SK-N-SH (cell line): ENCODE measurements around the gene FAM76B. TPM values are rescaled to one million over a fixed set of nuclear protein-coding genes. Genes with fewer than 3 reads are reported as not detected.

ENCODE experiments used
- CTCF ChIA-PET: fragments of 300-600, 350-600 bp; formaldehyde crosslinking; extraction: SDS; loops from one replicate; lab custom pipeline; 2021; lab: Yijun Ruan, JAX
- POLR2A ChIA-PET: fragments of 350-600 bp; sonication (Branson Sonifier 250); formaldehyde crosslinking; extraction: SDS; loops from one replicate; lab custom pipeline; 2020; ENCODE audit warnings: antibody characterized with exemption, inconsistent platforms; lab: Yijun Ruan, JAX
- DNase-seq: peaks from one replicate; pipeline ENCODE4 v3.0.0; 2012
- H2AFZ ChIP-seq: fragments of 200-600 bp; sonication (generic); 2 replicates; pipeline ENCODE4 v1.8.1; 2016; ENCODE audit warnings: antibody characterized with exemption, mild to moderate bottlenecking, low read depth
- H3F3A ChIP-seq: fragments of 200-600 bp; sonication (generic); replicated peaks from 2 replicates; pipeline ENCODE3; 2016; ENCODE audit warnings: antibody characterized with exemption, mild to moderate bottlenecking; ENCODE audit not compliant: insufficient read depth
- H3K27ac ChIP-seq, 2 experiments: fragments of 200-500 bp in 1 of 2; fragments of 200-600 bp in 1 of 2; sonication (Bioruptor generic) in 1 of 2; sonication (generic), shearing (Covaris generic) in 1 of 2; 2 replicates each; pipeline versions ENCODE4 v1.5.1 to v1.6.1; 2014 to 2016; ENCODE audit warnings: low read depth in 2 of 2, inconsistent platforms in 1 of 2, low read length in 1 of 2, mild to moderate bottlenecking in 1 of 2, mixed read lengths in 1 of 2
- H3K27me3 ChIP-seq: fragments of 200-600 bp; sonication (generic), shearing (Covaris generic); 2 replicates; pipeline ENCODE4 v1.6.1; 2016; ENCODE audit warnings: mixed run types; ENCODE audit not compliant: insufficient read depth
- H3K36me3 ChIP-seq, 2 experiments: fragments of 200-500 bp in 1 of 2; fragments of 200-600 bp in 1 of 2; sonication (Bioruptor generic) in 1 of 2; sonication (generic) in 1 of 2; replicated peaks in 1 of 2; 2 replicates each; pipeline versions ENCODE3 to v1.5.1; 2014 to 2016; ENCODE audit warnings: low read length in 1 of 2, mild to moderate bottlenecking in 1 of 2; ENCODE audit not compliant: insufficient read depth in 2 of 2, control insufficient read depth in 1 of 2
- H3K4me1 ChIP-seq, 2 experiments: fragments of 200-500 bp in 1 of 2; fragments of 200-600 bp in 1 of 2; sonication (Bioruptor generic) in 1 of 2; sonication (generic), shearing (Covaris generic) in 1 of 2; 2 replicates each; pipeline versions ENCODE4 v1.5.1 to v1.6.1; 2014 to 2016; ENCODE audit warnings: low read depth in 1 of 2, low read length in 1 of 2, mixed run types in 1 of 2; ENCODE audit not compliant: insufficient read depth in 2 of 2, control insufficient read depth in 1 of 2
- H3K4me2 ChIP-seq: fragments of 200-600 bp; sonication (generic), shearing (Covaris generic); 2 replicates; pipeline ENCODE4 v1.6.1; 2017; ENCODE audit warnings: mixed run types
- H3K4me3 ChIP-seq, 2 experiments: fragments of 200-500 bp in 1 of 2; fragments of 200-600 bp in 1 of 2; sonication (Bioruptor generic) in 1 of 2; sonication (generic), shearing (Covaris generic) in 1 of 2; 2 replicates each; pipeline versions ENCODE4 v1.5.1 to v1.8.1; 2014 to 2016; ENCODE audit warnings: low read depth in 2 of 2, inconsistent platforms in 1 of 2, low read length in 1 of 2, mild to moderate bottlenecking in 1 of 2, mixed read lengths in 1 of 2, moderate library complexity in 1 of 2
- H3K79me2 ChIP-seq: fragments of 200-600 bp; sonication (generic); 2 replicates; pipeline ENCODE4 v1.8.1; 2017; ENCODE audit warnings: mild to moderate bottlenecking; ENCODE audit not compliant: insufficient read depth
- H3K9ac ChIP-seq: fragments of 200-600 bp; sonication (generic); 2 replicates; pipeline ENCODE4 v1.6.1; 2017; ENCODE audit warnings: mixed run types
- H3K9me2 ChIP-seq: fragments of 200-600 bp; sonication (generic); 2 replicates; pipeline ENCODE4 v1.6.1; 2017; ENCODE audit warnings: mixed run types
- H3K9me3 ChIP-seq: fragments of 200-600 bp; sonication (generic); 2 replicates; pipeline ENCODE4 v1.6.1; 2017; ENCODE audit warnings: mixed run types, mild to moderate bottlenecking, moderate library complexity
- H4K20me1 ChIP-seq: fragments of 200-600 bp; sonication (generic); 2 replicates; pipeline ENCODE4 v1.6.1; 2017; ENCODE audit warnings: mild to moderate bottlenecking, mixed run types; ENCODE audit not compliant: insufficient read depth
- CHD2 ChIP-seq: fragments of 150-350 bp; IDR thresholded peaks from 2 replicates; pipeline ENCODE4 v1.6.1; 2018; ENCODE audit warnings: low read length; ENCODE audit not compliant: partially characterized antibody
- ELF1 ChIP-seq: IDR thresholded peaks from 2 replicates; pipeline ENCODE4 v1.4.0; 2012
- EZH2phosphoT487 ChIP-seq: fragments of 200-600 bp; sonication (generic); IDR thresholded peaks from 2 replicates; pipeline ENCODE4 v1.6.1; 2017; ENCODE audit warnings: low read depth, mixed run types, mild to moderate bottlenecking, antibody characterized with exemption, moderate library complexity, borderline replicate concordance
- FOXJ3 ChIP-seq: sonication (generic); formaldehyde crosslinking; IDR thresholded peaks from 2 replicates; pipeline ENCODE4 v1.5.1; 2020; ENCODE audit warnings: mild to moderate bottlenecking, missing genetic modification reagents
- FOXM1 ChIP-seq: IDR thresholded peaks from 2 replicates; pipeline ENCODE4 v1.4.0; 2012; ENCODE audit warnings: low read depth, mild to moderate bottlenecking
- GATA2 ChIP-seq: sonication (generic); formaldehyde crosslinking; IDR thresholded peaks from 2 replicates; pipeline ENCODE4 v1.5.0; 2020; ENCODE audit warnings: mild to moderate bottlenecking, missing genetic modification reagents
- MEF2A ChIP-seq: IDR thresholded peaks from 2 replicates; pipeline ENCODE4 v1.4.0; 2012; ENCODE audit warnings: low read depth, borderline replicate concordance
- MXI1 ChIP-seq: IDR thresholded peaks from 2 replicates; pipeline ENCODE4 v1.6.1; 2012; ENCODE audit warnings: mild to moderate bottlenecking, low read depth, low read length, improper control_type of control experiment
- POLR2AphosphoS5 ChIP-seq: IDR thresholded peaks from 2 replicates; pipeline ENCODE4 v1.6.1; 2012; ENCODE audit warnings: low read depth, low read length
- REST ChIP-seq: IDR thresholded peaks from 2 replicates; pipeline ENCODE4 v1.6.1; 2012; ENCODE audit warnings: mild to moderate bottlenecking, low read depth, low read length, moderate library complexity
- RFX5 ChIP-seq: IDR thresholded peaks from 2 replicates; pipeline ENCODE4 v1.6.1; 2012; ENCODE audit warnings: mild to moderate bottlenecking, improper control_type of control experiment, low read length
- TCF12 ChIP-seq: IDR thresholded peaks from 2 replicates; pipeline ENCODE4 v1.4.0; 2012
- USF2 ChIP-seq: fragments of 150-350 bp; IDR thresholded peaks from 2 replicates; pipeline ENCODE4 v1.6.1; 2017; ENCODE audit warnings: antibody characterized with exemption, low read length, low read depth, borderline replicate concordance
- YY1 ChIP-seq: IDR thresholded peaks from 2 replicates; pipeline ENCODE4 v1.4.0; 2012; ENCODE audit warnings: low read depth, mild to moderate bottlenecking
- WGBS: methylation state at CpG from one replicate; pipeline ENCODE4 v1.1.6; 2017; ENCODE audit warnings: low lambda C conversion rate; 5-methylcytosine and 5-hydroxymethylcytosine counted together
- polyA plus RNA-seq, 3 experiments: library from polyadenylated mRNA; depleted of rRNA; stranded (reverse); fragments of >200 nt; gene quantifications; 2 replicates each; pipeline ENCODE4 v1.2.3, GENCODE V29; 2012

FAM76B gene
- polyA plus RNA-seq, 1 of the 3 experiments (the other 2 are of a cell fraction) = 15.4 TPM

GRCh38 chr11:95768521-95768920, 21.1 kb downstream of the FAM76B start:
- H3K27me3 ChIP-seq = no peaks in the 10 kb centered on the region
- TF ChIP-seq EZH2phosphoT487 = no peak
- no peak for TF ChIP-seq FOXM1
- TF ChIP-seq FOXJ3 (CRISPR knock-in tag) = no peak
- no peak for TF ChIP-seq USF2
- TF ChIP-seq MEF2A = no peak
- no peak for TF ChIP-seq MXI1
- TF ChIP-seq RFX5 = no peak
- no peak for TF ChIP-seq TCF12
- TF ChIP-seq CHD2 = no peak
- TF ChIP-seq POLR2AphosphoS5 = no peak
- TF ChIP-seq ELF1 = no peak
- ChIA-PET CTCF (interaction anchor here (1.2 to 1.5 kb wide), 4 partner anchors 614 to 1145 kb away, joined by 3 to 7 read pairs (median 6); no protein-coding TSS in a partner anchor), POLR2A (no interaction called here)
- DNase-seq = no peak
- no peak overlapping the region for H3K9ac ChIP-seq
- H3K27ac ChIP-seq = no peak overlapping the region
- no peaks in the 10 kb centered on the region for H3K9me2 ChIP-seq
- H2AFZ ChIP-seq = no peak overlapping the region
- H4K20me1 ChIP-seq = peaks cover 4% of the 10 kb centered on the region; the same call in 1 of the 2 replicates
- H3K4me1 ChIP-seq = no peaks in the 10 kb centered on the region
- H3K36me3 ChIP-seq = peaks cover 37 to 54% of the 10 kb centered on the region in 2 experiments
- 97% methylated on average over 2 of the region's 2 CpGs for WGBS
- H3K79me2 ChIP-seq = no peaks in the 10 kb centered on the region
- no peaks in the 10 kb centered on the region for H3K9me3 ChIP-seq
- no peak overlapping the region for H3K4me2 ChIP-seq
- no peak overlapping the region for H3K4me3 ChIP-seq
- H3F3A ChIP-seq = peaks cover 14% of the 10 kb centered on the region

GRCh38 chr11:95767498-95767897, 22.1 kb downstream of the FAM76B start:
- no peaks in the 10 kb centered on the region for H3K27me3 ChIP-seq
- H3K36me3 ChIP-seq = peaks cover 30 to 44% of the 10 kb centered on the region in 2 experiments
- H3K4me3 ChIP-seq = no peak overlapping the region
- H3K9ac ChIP-seq = no peak overlapping the region
- no peak for DNase-seq
- H3K9me3 ChIP-seq = no peaks in the 10 kb centered on the region
- H3K79me2 ChIP-seq = no peaks in the 10 kb centered on the region
- ChIA-PET POLR2A (no interaction called here), CTCF (interaction anchor here (1.2 to 1.5 kb wide), 4 partner anchors 613 to 1144 kb away, joined by 3 to 7 read pairs (median 6); no protein-coding TSS in a partner anchor)
- WGBS = 91% methylated on average over 1 of the region's 1 CpG
- H2AFZ ChIP-seq = no peak overlapping the region
- no peaks in the 10 kb centered on the region for H3K9me2 ChIP-seq
- TF ChIP-seq FOXJ3 (CRISPR knock-in tag) = no peak
- TF ChIP-seq REST = no peak
- no peak for TF ChIP-seq YY1
- TF ChIP-seq MXI1 = no peak
- no peak for TF ChIP-seq GATA2 (CRISPR knock-in tag)
- peaks cover 4% of the 10 kb centered on the region; the same call in 1 of the 2 replicates for H4K20me1 ChIP-seq
- no peak overlapping the region for H3K4me2 ChIP-seq
- H3K27ac ChIP-seq = no peak overlapping the region
- H3F3A ChIP-seq = peaks cover 10% of the 10 kb centered on the region
- no peaks in the 10 kb centered on the region for H3K4me1 ChIP-seq
